SK-N-SH treated with all-trans-retinoic acid at 6 μM for 48 hours (cell line): Measurements from ENCODE around the gene JAKMIP1.

Experiments
- ATAC-seq: fragments of 200-7000 bp; cut with Tn5 transposase; 3 replicates; pipeline ENCODE4 v1.9.1; 2020; ENCODE audit warnings: mild to moderate bottlenecking, moderate library complexity
- ARNTL ChIP-seq: fragments of 450-650 bp; formaldehyde crosslinking; IDR thresholded peaks from 2 replicates; pipeline ENCODE4 v1.5.0; 2020; ENCODE audit warnings: low read depth, mild to moderate bottlenecking, moderate library complexity, borderline replicate concordance
- BACH2 ChIP-seq: fragments of 250-450 bp; sonication (Bioruptor Pico); IDR thresholded peaks from 2 replicates; pipeline ENCODE4 v1.9.0; 2021; ENCODE audit warnings: mild to moderate bottlenecking, borderline replicate concordance
- CSDC2 ChIP-seq: fragments of 250-450 bp; sonication (Bioruptor Pico); IDR thresholded peaks from 2 replicates; pipeline ENCODE4 v1.5.0; 2020; ENCODE audit warnings: mild to moderate bottlenecking, moderate library complexity
- ESRRG ChIP-seq: fragments of 250-450 bp; sonication (Bioruptor Pico); IDR thresholded peaks from 2 replicates; pipeline ENCODE4 v1.6.1; 2021; ENCODE audit warnings: mild to moderate bottlenecking
- GLIS3 ChIP-seq: fragments of 250-450 bp; sonication (Bioruptor Pico); IDR thresholded peaks from 2 replicates; pipeline ENCODE4 v1.5.0; 2020; ENCODE audit warnings: mild to moderate bottlenecking, moderate library complexity
- ISL1 ChIP-seq: fragments of 250-450 bp; sonication (Bioruptor Pico); IDR thresholded peaks from 2 replicates; pipeline ENCODE4 v2.1.2; 2022; ENCODE audit warnings: mild to moderate bottlenecking, moderate library complexity
- OSR1 ChIP-seq: fragments of 250-450 bp; sonication (Bioruptor Pico); IDR thresholded peaks from 2 replicates; pipeline ENCODE4 v1.8.0; 2022; ENCODE audit warnings: moderate library complexity, mild to moderate bottlenecking, inconsistent platforms
- PPARA ChIP-seq: fragments of 250-450 bp; sonication (Bioruptor Pico); IDR thresholded peaks from 2 replicates; pipeline ENCODE4 v1.5.0; 2020; ENCODE audit warnings: mild to moderate bottlenecking, borderline replicate concordance
- RARB ChIP-seq: fragments of 250-450 bp; sonication (Bioruptor Pico); IDR thresholded peaks from 2 replicates; pipeline ENCODE4 v1.8.0; 2021; ENCODE audit warnings: mild to moderate bottlenecking, moderate library complexity
- TCF4 ChIP-seq: fragments of 250-450 bp; sonication (Bioruptor Pico); IDR thresholded peaks from 2 replicates; pipeline ENCODE4 v1.8.0; 2021; ENCODE audit warnings: mild to moderate bottlenecking, moderate library complexity, borderline replicate concordance
- TOX ChIP-seq: fragments of 250-450 bp; sonication (Bioruptor Pico); IDR thresholded peaks from 2 replicates; pipeline ENCODE4 v1.8.0; 2021; ENCODE audit warnings: mild to moderate bottlenecking, moderate library complexity, borderline replicate concordance
- ZC3H10 ChIP-seq: fragments of 250-450 bp; sonication (Bioruptor Pico); IDR thresholded peaks from 2 replicates; pipeline ENCODE4 v1.5.1; 2021; ENCODE audit warnings: mild to moderate bottlenecking, moderate library complexity
- ZFP3 ChIP-seq: fragments of 250-450 bp; sonication (Bioruptor Pico); IDR thresholded peaks from 2 replicates; pipeline ENCODE4 v1.5.0; 2020; ENCODE audit warnings: mild to moderate bottlenecking, moderate library complexity
- ZFP30 ChIP-seq: fragments of 450-650 bp; formaldehyde crosslinking; IDR thresholded peaks from 2 replicates; pipeline ENCODE4 v1.5.0; 2022; ENCODE audit warnings: mild to moderate bottlenecking, moderate library complexity
- ZNF565 ChIP-seq: fragments of 450-650 bp; formaldehyde crosslinking; conservative IDR thresholded peaks from 2 replicates; pipeline ENCODE4 v1.5.0; 2020; ENCODE audit warnings: low read depth, mild to moderate bottlenecking, moderate library complexity
- ZNF70 ChIP-seq: fragments of 450-650 bp; formaldehyde crosslinking; IDR thresholded peaks from 2 replicates; pipeline ENCODE4 v1.5.0; 2020; ENCODE audit warnings: mild to moderate bottlenecking, moderate library complexity
- ZNF8 ChIP-seq: fragments of 450-650 bp; formaldehyde crosslinking; IDR thresholded peaks from 2 replicates; pipeline ENCODE4 v1.5.0; 2020; ENCODE audit warnings: mild to moderate bottlenecking, moderate library complexity
- TF ChIP-seq, protein P1 (sequence below): fragments of 250-450 bp; sonication (Bioruptor Pico); IDR thresholded peaks from 2 replicates; pipeline ENCODE4 v1.8.0; 2021; ENCODE audit warnings: low read depth, mild to moderate bottlenecking, moderate library complexity, borderline replicate concordance
- TF ChIP-seq, protein P2 (sequence below): fragments of 250-450 bp; sonication (Bioruptor Pico); IDR thresholded peaks from 2 replicates; pipeline ENCODE4 v1.5.1; 2020; ENCODE audit warnings: low read depth, mild to moderate bottlenecking, moderate library complexity
- TF ChIP-seq, protein P3 (sequence below): fragments of 250-450 bp; sonication (Bioruptor Pico); IDR thresholded peaks from 2 replicates; pipeline ENCODE4 v1.8.0; 2020; ENCODE audit warnings: mild to moderate bottlenecking, moderate library complexity, borderline replicate concordance
- TF ChIP-seq, protein P4 (sequence below): fragments of 250-450 bp; sonication (Bioruptor Pico); IDR thresholded peaks from 2 replicates; pipeline ENCODE4 v1.5.0; 2020; ENCODE audit warnings: mild to moderate bottlenecking, moderate library complexity
- TF ChIP-seq, protein P5 (sequence below): fragments of 250-450 bp; sonication (Bioruptor Pico); IDR thresholded peaks from 2 replicates; pipeline ENCODE4 v1.5.1; 2021; ENCODE audit warnings: mild to moderate bottlenecking, moderate library complexity

JAKMIP1 gene

DNA sequence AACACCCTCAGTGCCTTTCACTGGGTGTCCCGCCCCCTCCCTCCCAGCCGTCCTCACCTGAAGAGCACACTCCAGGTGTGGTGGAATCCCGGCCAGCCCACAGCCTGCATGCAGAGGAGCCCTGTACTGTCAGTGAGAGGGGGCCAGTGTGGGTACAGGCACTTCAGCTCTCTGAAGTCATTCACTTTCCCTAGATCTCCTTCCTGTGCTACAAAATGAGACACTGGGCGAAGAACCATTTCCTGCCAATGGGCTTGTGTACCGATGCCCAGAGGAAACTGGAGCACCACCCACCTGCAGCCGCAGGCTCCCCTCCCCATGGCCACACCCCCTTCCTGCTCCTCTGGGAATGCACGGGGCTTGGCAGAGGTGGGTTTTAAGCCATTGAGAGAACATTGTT is 108.2 kb downstream of the JAKMIP1 start (continued):
- no peak for TF ChIP-seq PPARA (CRISPR knock-in tag)

DNA sequence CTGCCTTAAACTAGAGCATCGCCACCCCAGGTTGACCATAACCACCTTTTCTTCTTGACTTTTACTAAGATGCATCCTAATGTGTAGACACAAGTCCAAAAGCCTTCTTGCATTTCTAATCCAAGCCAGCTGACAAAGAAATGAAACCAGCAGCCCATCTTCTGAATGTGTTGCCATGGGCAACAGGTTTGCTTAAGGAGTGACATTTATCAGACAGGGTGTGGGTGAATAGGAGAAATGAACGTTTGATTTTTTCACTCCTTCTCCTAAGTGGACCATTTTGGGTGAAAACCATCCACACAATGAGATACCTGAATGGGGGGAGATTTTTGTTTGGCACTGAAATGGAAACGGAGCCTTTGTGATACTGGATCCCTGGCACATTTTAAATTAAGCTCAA is 109.4 kb downstream of the JAKMIP1 start:
- ATAC-seq, result no peak
- TF ChIP-seq ESRRG (CRISPR knock-in tag), result no peak
- TF ChIP-seq TOX (CRISPR knock-in tag), result no peak
- TF ChIP-seq PPARA (CRISPR knock-in tag), result no peak
- no peak for TF ChIP-seq ZC3H10 (CRISPR knock-in tag)
- no peak for TF ChIP-seq ZFP3 (CRISPR knock-in tag)
- TF ChIP-seq TCF4 (CRISPR knock-in tag), result no peak
- TF ChIP-seq ZNF70 (CRISPR knock-in tag), result no peak
- TF ChIP-seq, protein P1, sequence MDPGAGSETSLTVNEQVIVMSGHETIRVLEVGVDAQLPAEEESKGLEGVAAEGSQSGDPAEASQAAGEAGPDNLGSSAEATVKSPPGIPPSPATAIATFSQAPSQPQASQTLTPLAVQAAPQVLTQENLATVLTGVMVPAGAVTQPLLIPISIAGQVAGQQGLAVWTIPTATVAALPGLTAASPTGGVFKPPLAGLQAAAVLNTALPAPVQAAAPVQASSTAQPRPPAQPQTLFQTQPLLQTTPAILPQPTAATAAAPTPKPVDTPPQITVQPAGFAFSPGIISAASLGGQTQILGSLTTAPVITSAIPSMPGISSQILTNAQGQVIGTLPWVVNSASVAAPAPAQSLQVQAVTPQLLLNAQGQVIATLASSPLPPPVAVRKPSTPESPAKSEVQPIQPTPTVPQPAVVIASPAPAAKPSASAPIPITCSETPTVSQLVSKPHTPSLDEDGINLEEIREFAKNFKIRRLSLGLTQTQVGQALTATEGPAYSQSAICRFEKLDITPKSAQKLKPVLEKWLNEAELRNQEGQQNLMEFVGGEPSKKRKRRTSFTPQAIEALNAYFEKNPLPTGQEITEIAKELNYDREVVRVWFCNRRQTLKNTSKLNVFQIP (CRISPR knock-in tag), result no peak
- TF ChIP-seq CSDC2, result no peak
- TF ChIP-seq ISL1, result no peak
- TF ChIP-seq GLIS3, result no peak
- TF ChIP-seq OSR1 (CRISPR knock-in tag), result no peak
- TF ChIP-seq, protein P2, sequence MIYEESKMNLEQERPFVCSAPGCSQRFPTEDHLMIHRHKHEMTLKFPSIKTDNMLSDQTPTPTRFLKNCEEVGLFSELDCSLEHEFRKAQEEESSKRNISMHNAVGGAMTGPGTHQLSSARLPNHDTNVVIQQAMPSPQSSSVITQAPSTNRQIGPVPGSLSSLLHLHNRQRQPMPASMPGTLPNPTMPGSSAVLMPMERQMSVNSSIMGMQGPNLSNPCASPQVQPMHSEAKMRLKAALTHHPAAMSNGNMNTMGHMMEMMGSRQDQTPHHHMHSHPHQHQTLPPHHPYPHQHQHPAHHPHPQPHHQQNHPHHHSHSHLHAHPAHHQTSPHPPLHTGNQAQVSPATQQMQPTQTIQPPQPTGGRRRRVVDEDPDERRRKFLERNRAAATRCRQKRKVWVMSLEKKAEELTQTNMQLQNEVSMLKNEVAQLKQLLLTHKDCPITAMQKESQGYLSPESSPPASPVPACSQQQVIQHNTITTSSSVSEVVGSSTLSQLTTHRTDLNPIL (CRISPR knock-in tag), result no peak
- no peak for TF ChIP-seq ARNTL (CRISPR knock-in tag)
- TF ChIP-seq, protein P3, sequence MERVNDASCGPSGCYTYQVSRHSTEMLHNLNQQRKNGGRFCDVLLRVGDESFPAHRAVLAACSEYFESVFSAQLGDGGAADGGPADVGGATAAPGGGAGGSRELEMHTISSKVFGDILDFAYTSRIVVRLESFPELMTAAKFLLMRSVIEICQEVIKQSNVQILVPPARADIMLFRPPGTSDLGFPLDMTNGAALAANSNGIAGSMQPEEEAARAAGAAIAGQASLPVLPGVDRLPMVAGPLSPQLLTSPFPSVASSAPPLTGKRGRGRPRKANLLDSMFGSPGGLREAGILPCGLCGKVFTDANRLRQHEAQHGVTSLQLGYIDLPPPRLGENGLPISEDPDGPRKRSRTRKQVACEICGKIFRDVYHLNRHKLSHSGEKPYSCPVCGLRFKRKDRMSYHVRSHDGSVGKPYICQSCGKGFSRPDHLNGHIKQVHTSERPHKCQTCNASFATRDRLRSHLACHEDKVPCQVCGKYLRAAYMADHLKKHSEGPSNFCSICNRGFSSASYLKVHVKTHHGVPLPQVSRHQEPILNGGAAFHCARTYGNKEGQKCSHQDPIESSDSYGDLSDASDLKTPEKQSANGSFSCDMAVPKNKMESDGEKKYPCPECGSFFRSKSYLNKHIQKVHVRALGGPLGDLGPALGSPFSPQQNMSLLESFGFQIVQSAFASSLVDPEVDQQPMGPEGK, result no peak
- TF ChIP-seq RARB (CRISPR knock-in tag), result no peak

DNA sequence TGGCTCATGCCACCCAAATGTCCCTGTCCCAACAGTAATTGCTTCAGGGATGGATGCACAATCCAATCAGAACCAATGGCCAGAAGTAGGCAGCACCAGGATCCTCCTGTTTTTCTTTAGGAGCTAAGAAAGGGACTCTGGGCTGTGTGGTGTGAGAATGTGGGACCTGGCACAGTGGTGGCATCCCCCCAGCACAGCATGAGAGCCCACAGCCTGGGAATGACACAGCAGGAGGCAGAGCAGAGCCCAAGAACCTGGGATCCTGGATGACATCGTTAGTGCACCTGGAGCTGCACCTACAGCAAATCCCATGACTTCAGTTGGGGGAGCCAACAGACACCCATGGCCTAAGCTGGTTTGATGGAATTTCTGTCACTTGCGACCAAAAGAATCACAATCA is 111.4 kb downstream of the JAKMIP1 start:
- ATAC-seq, result no peak
- TF ChIP-seq ARNTL (CRISPR knock-in tag) (no peak), PPARA (CRISPR knock-in tag) (no peak), GLIS3 (no peak), ZNF565 (no peak)

DNA sequence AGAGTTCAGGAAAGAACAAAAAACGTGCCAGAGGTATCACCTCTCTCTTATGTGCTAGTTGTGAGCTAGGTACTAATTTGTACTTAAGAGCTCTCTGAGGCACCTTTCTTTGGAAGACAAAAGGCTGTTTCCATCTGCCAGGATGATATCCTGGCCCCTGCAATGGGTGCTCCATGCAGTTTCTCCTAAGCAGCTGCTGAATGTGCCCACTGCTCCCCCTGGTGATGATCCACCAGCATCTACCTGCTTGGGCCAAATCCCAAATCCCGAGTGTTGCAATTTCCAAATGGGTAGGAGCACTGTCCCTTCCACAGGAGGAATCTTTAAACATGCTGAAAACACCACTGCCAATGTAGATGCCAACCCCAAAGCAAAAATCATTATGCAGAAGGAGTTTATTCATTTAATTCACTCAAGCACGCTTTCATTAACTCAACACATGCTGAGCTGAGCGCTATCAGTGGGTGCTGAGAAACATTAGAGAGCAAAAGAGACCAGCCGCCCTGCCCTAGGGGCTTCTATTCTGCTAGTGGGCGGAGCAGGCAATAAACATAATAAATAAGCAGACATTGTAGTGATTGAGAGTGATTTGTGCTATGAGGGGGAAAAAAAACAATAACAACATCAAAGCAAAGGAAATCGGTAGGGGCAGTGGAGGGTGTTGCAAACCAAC is 112.5 kb downstream of the JAKMIP1 start:
- no peak for ATAC-seq
- TF ChIP-seq ARNTL (CRISPR knock-in tag), result no peak
- TF ChIP-seq ZC3H10 (CRISPR knock-in tag), result no peak
- TF ChIP-seq ZFP30 (CRISPR knock-in tag), result no peak
- TF ChIP-seq CSDC2, result no peak
- no peak for TF ChIP-seq ZNF70 (CRISPR knock-in tag)
- TF ChIP-seq, protein P3, result no peak
- TF ChIP-seq, protein P4, sequence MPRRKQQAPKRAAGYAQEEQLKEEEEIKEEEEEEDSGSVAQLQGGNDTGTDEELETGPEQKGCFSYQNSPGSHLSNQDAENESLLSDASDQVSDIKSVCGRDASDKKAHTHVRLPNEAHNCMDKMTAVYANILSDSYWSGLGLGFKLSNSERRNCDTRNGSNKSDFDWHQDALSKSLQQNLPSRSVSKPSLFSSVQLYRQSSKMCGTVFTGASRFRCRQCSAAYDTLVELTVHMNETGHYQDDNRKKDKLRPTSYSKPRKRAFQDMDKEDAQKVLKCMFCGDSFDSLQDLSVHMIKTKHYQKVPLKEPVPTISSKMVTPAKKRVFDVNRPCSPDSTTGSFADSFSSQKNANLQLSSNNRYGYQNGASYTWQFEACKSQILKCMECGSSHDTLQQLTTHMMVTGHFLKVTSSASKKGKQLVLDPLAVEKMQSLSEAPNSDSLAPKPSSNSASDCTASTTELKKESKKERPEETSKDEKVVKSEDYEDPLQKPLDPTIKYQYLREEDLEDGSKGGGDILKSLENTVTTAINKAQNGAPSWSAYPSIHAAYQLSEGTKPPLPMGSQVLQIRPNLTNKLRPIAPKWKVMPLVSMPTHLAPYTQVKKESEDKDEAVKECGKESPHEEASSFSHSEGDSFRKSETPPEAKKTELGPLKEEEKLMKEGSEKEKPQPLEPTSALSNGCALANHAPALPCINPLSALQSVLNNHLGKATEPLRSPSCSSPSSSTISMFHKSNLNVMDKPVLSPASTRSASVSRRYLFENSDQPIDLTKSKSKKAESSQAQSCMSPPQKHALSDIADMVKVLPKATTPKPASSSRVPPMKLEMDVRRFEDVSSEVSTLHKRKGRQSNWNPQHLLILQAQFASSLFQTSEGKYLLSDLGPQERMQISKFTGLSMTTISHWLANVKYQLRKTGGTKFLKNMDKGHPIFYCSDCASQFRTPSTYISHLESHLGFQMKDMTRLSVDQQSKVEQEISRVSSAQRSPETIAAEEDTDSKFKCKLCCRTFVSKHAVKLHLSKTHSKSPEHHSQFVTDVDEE, result no peak
- TF ChIP-seq, protein P5, sequence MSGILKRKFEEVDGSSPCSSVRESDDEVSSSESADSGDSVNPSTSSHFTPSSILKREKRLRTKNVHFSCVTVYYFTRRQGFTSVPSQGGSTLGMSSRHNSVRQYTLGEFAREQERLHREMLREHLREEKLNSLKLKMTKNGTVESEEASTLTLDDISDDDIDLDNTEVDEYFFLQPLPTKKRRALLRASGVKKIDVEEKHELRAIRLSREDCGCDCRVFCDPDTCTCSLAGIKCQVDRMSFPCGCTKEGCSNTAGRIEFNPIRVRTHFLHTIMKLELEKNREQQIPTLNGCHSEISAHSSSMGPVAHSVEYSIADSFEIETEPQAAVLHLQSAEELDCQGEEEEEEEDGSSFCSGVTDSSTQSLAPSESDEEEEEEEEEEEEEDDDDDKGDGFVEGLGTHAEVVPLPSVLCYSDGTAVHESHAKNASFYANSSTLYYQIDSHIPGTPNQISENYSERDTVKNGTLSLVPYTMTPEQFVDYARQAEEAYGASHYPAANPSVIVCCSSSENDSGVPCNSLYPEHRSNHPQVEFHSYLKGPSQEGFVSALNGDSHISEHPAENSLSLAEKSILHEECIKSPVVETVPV, result no peak
- TF ChIP-seq OSR1 (CRISPR knock-in tag), result no peak
- TF ChIP-seq GLIS3, result no peak
- TF ChIP-seq BACH2 (CRISPR knock-in tag), result no peak
- TF ChIP-seq ESRRG (CRISPR knock-in tag), result no peak
- TF ChIP-seq, protein P1 (CRISPR knock-in tag), result no peak
- TF ChIP-seq ZNF8, result no peak
- TF ChIP-seq RARB (CRISPR knock-in tag), result no peak
- TF ChIP-seq, all 23 proteins: peak for 0
